Measurements from ENCODE around the gene GLT8D2. TPM values are rescaled to one million over a fixed set of nuclear protein-coding genes. Genes with fewer than 3 reads are reported as not detected.

GLT8D2 gene
- total RNA-seq, 2 donors from 2014 or later = 0.16 to 0.25 TPM

- no peak for ATAC-seq
- DNase-seq (ENCODE audit: low spot score in 2 of 2) = no peak
- peak overlapping the region in 1 of 2 donors; percentile 34 for H3K27ac Mint-ChIP-seq
- no peaks in the 10 kb centered on the region for H3K9me3 Mint-ChIP-seq
- peaks cover 13 to 22% of the 10 kb centered on the region in 2 donors for H3K36me3 Mint-ChIP-seq
Observed at GRCh38 chr12:103975368-103975767, 74.6 kb downstream of the GLT8D2 start.

GRCh38 chr12:103973909-103974308 lies 76.1 kb downstream of the GLT8D2 start:
- DNase-seq (ENCODE audit: low spot score in 2 of 2) (no peak), ATAC-seq (no peak)
- no peaks in the 10 kb centered on the region for H3K9me3 Mint-ChIP-seq
- no peak overlapping the region for H3K27ac Mint-ChIP-seq
- H3K36me3 Mint-ChIP-seq = peaks cover 13 to 22% of the 10 kb centered on the region in 2 donors

- H3K9me3 Mint-ChIP-seq = no peaks in the 10 kb centered on the region
- DNase-seq (ENCODE audit: low spot score in 2 of 2) (no peak), ATAC-seq (no peak)
- no peak overlapping the region for H3K27ac Mint-ChIP-seq
- H3K36me3 Mint-ChIP-seq = peaks cover 34 to 43% of the 10 kb centered on the region in 2 donors
Observed at GRCh38 chr12:103969391-103969790, 80.6 kb downstream of the GLT8D2 start.

DNA sequence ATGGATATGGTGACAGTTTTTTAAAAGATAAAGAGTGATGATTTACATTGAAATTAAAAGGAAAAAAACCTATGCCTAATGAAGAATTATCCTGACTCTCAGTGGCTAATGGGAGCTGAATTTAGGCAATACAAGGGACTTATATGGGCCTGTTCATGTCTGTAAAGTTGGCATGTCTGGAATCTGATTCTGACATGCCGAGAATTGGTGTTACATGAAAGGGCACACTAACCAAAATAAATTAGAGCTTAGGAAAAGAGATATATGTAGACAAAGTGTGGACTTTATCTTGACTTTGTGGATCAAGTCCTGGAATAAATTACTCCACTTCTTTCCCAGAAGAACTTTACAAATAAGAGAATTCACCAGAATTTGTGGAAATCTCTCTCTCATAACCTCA lies 83.3 kb downstream of the GLT8D2 start:
- Mint-ChIP-seq H3K27ac (peak overlapping the region; percentile 95 to 98), H3K36me3 (peaks cover 34 to 39% of the 10 kb centered on the region in 2 donors), H3K9me3 (no peaks in the 10 kb centered on the region)
- DNase-seq (ENCODE audit: low spot score in 2 of 2) = no peak
- no peak for ATAC-seq

DNA sequence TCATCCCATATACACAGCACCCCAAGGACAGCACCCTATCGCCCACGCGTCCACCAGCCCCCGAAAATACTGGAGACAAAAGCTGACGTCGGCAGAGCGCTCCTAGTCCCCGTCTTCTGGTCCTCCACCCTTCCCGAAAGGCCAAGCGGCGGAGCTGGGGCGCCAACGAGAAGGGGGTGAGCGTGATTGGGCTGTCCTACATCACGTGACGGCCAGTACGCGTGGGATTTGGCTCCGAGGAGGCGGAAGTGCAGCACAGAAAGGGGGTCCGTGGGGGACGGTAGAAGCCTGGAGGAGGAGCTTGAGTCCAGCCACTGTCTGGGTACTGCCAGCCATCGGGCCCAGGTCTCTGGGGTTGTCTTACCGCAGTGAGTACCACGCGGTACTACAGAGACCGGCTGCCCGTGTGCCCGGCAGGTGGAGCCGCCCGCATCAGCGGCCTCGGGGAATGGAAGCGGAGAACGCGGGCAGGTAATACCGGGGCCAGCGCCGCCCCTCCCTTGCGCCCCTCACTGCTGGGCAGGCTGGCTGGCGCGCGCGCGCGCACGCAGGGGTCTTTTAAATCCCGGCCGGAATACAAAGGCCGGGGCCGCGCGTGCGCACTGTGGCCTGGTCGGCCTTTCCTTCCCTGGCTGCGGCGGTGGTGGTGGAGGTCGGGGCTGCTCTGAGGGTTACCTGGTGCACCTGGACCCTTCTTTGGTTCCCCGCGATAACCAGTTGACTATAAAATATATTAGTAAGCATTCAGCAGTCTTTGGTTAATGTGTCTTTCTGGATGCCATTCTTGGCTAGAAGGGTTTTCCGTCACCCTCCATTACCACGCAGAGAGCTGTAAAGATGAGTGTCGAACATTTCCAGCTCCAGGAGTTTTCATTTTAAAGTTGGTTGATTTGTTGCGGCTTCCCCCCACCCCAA lies 84.1 kb downstream of the GLT8D2 start, which contains the start of gene TDG:
Gene TDG (plus strand): TSS at position 283 of the 915 bp plus-strand sequence. CDS start 166 bp downstream, at position 449.
- peak; percentile 93 to 96 for DNase-seq (ENCODE audit: low spot score in 2 of 2)
- Mint-ChIP-seq H3K9me3 (no peaks in the 10 kb centered on the region), H3K27ac (peak within 1 kb of the TSS; percentile 98 to 99), H3K36me3 (peaks cover 34 to 39% of the 10 kb centered on the region in 2 donors)
- ATAC-seq = peak; percentile 94 to 96

GRCh38 chr12:103965255-103965589 lies 84.8 kb downstream of the GLT8D2 start:
- no peak for DNase-seq (ENCODE audit: low spot score in 2 of 2)
- Mint-ChIP-seq H3K9me3 (no peaks in the 10 kb centered on the region), H3K36me3 (peaks cover 34 to 39% of the 10 kb centered on the region in 2 donors), H3K27ac (peak overlapping the region; percentile 98 to 99)
- no peak for ATAC-seq

GRCh38 chr12:103964805-103965204 lies 85.2 kb downstream of the GLT8D2 start:
- no peak for DNase-seq (ENCODE audit: low spot score in 2 of 2)
- Mint-ChIP-seq H3K27ac (peak overlapping the region; percentile 98 to 99), H3K9me3 (no peaks in the 10 kb centered on the region), H3K36me3 (peaks cover 34 to 39% of the 10 kb centered on the region in 2 donors)
- ATAC-seq = no peak

- ATAC-seq (no peak), DNase-seq (ENCODE audit: low spot score in 2 of 2) (no peak)
- Mint-ChIP-seq H3K27ac (no peak overlapping the region), H3K9me3 (no peaks in the 10 kb centered on the region), H3K36me3 (peaks cover 25 to 31% of the 10 kb centered on the region in 2 donors)
Observed at GRCh38 chr12:103962493-103962892, 87.5 kb downstream of the GLT8D2 start.

- no peak overlapping the region for H3K27ac Mint-ChIP-seq
- no peak for DNase-seq (ENCODE audit: low spot score in 2 of 2)
- no peak for ATAC-seq
- no peaks in the 10 kb centered on the region for H3K9me3 Mint-ChIP-seq
- peaks cover 17 to 35% of the 10 kb centered on the region in 2 donors for H3K36me3 Mint-ChIP-seq
Observed at GRCh38 chr12:103960616-103961227, 89.3 kb downstream of the GLT8D2 start.

DNA sequence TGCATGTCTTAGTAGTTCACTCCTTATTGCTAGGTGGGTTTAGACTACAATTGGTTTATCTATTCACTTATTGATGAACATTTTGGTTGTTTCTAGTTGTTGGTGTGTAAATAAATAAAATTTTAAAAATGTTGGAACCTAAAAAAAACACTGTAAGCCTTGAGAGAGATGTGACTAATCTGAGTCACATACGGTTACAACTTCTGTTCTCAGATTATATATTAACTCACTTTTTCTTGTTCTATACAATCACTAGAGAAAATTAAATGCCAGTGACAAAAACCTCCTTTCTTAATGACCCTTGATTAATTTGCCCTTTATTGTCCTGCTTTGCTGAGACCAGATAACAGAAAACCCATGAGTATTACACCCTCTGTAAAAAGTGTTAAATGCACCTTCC lies 91.4 kb downstream of the GLT8D2 start:
- H3K27ac Mint-ChIP-seq = no peak overlapping the region

GRCh38 chr12:103957865-103958388 lies 92.1 kb downstream of the GLT8D2 start:
- ATAC-seq (no peak), DNase-seq (ENCODE audit: low spot score in 2 of 2) (no peak)
- Mint-ChIP-seq H3K9me3 (no peaks in the 10 kb centered on the region), H3K36me3 (peaks cover 22 to 30% of the 10 kb centered on the region in 2 donors), H3K27ac (peak overlapping the region; percentile 90 to 98)

More for the DNA sequence above, 91.4 kb downstream of the GLT8D2 start:
- DNase-seq (ENCODE audit: low spot score in 2 of 2) (no peak), ATAC-seq (no peak)
- Mint-ChIP-seq H3K36me3 (peaks cover 20 to 30% of the 10 kb centered on the region in 2 donors), H3K9me3 (no peaks in the 10 kb centered on the region)

DNA sequence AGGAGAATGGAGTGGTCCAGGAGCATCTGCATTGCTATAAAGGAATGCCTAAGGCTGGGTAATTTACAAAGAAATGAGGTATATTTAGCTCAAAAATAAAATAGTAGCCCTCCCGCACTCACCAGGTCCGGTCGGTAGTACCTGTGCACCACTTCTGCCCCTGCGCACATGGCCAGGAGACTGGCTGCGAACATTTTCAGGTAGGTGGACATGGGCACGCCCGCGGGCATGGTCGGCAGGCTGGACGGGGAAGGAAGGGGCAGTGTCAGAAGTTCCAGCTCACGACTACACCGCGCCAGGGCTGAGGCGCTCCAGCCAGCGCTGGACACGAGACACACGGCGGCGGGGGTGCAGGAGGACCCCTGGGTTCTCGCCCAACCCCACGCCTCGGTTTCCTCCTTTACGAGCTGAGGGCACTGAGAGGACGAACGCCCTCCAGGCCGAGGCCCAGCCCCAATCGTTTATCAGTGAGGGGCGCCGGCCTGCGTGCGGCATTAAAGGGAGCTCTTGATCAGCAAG lies 93.4 kb downstream of the GLT8D2 start:
- Mint-ChIP-seq H3K36me3 (peaks cover 27 to 30% of the 10 kb centered on the region in 2 donors), H3K9me3 (no peaks in the 10 kb centered on the region), H3K27ac (peak overlapping the region; percentile 90 to 98)
- DNase-seq (ENCODE audit: low spot score in 2 of 2) (no peak), ATAC-seq (peak in 1 of 2 donors; percentile 17)

DNA sequence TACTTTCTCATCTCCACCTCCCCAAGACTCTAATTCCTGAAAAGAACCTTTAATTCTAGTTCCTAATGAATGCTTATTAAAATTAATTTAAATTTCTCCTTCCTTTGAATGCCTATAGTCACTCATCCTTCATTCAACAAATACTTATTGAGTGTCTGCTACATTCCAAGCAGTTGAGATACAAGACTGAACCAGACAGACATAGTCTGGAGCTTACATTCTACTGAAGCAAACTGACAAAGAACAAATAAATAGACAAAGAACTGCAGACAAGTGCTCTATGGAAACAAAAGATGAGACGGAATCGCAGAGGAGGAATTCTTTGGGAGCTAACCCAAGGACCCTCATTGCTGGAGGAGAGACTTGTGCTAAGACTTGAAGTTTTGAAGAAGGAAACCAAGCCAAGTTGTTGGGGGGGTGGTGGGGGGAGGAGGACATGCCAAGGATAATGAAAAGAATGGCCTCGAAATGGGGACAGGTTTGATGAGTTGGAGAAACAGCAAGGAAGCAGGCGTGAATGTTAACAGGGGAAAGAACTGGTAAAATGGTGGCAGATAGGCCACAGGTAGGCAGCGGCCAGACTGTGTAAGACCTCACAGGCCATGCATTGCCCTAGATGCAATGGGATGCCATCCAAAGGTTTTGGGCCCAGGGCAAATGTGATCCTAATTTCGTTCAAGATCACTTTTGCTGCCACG lies 94.0 kb downstream of the GLT8D2 start:
- Mint-ChIP-seq H3K27ac (peak overlapping the region; percentile 90 to 98), H3K36me3 (peaks cover 27 to 30% of the 10 kb centered on the region in 2 donors), H3K9me3 (no peaks in the 10 kb centered on the region)
- ATAC-seq (no peak), DNase-seq (ENCODE audit: low spot score in 2 of 2) (no peak)

DNA sequence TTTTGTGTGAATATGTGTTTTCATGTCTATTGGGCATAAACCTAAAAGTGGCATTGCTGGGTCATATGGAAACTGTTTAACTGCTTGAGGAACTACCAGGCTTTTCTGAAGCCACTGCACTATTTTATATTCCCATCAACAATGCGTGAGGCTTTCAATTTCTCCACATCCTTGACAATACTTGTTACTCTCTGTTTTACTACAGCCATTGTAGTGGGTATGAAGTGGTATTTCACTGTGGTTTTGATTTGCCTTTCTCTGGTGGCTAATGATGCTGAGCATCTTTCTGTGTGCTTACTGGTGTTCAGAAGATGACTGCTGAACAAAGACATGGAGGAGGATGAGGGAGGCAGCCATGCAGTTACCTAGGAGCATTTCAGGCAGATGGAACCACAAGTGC lies 97.5 kb downstream of the GLT8D2 start:
- peak; percentile 50 to 73 for ATAC-seq
- DNase-seq (ENCODE audit: low spot score in 2 of 2) = peak in 1 of 2 donors; percentile 30

GRCh38 chr12:103948746-103949406 lies 101.1 kb downstream of the GLT8D2 start:
- no peak for ATAC-seq
- no peaks in the 10 kb centered on the region for H3K9me3 Mint-ChIP-seq
- H3K27ac Mint-ChIP-seq = peak overlapping the region; percentile 38 to 55
- no peak for DNase-seq (ENCODE audit: low spot score in 2 of 2)
- peaks cover 23 to 46% of the 10 kb centered on the region in 2 donors for H3K36me3 Mint-ChIP-seq

More for the DNA sequence above, 97.5 kb downstream of the GLT8D2 start:
- H3K36me3 Mint-ChIP-seq = peaks cover 37 to 51% of the 10 kb centered on the region in 2 donors
- H3K9me3 Mint-ChIP-seq = no peaks in the 10 kb centered on the region
- peak overlapping the region; percentile 80 to 95 for H3K27ac Mint-ChIP-seq
